ENCODE results near the gene KIF21A.
"Not testable (repeated sequence)": the region's sequence is repeated elsewhere in the genome, so short reads cannot be mapped to it uniquely, and the experiment has no call there.

Gene KIF21A, protein sequence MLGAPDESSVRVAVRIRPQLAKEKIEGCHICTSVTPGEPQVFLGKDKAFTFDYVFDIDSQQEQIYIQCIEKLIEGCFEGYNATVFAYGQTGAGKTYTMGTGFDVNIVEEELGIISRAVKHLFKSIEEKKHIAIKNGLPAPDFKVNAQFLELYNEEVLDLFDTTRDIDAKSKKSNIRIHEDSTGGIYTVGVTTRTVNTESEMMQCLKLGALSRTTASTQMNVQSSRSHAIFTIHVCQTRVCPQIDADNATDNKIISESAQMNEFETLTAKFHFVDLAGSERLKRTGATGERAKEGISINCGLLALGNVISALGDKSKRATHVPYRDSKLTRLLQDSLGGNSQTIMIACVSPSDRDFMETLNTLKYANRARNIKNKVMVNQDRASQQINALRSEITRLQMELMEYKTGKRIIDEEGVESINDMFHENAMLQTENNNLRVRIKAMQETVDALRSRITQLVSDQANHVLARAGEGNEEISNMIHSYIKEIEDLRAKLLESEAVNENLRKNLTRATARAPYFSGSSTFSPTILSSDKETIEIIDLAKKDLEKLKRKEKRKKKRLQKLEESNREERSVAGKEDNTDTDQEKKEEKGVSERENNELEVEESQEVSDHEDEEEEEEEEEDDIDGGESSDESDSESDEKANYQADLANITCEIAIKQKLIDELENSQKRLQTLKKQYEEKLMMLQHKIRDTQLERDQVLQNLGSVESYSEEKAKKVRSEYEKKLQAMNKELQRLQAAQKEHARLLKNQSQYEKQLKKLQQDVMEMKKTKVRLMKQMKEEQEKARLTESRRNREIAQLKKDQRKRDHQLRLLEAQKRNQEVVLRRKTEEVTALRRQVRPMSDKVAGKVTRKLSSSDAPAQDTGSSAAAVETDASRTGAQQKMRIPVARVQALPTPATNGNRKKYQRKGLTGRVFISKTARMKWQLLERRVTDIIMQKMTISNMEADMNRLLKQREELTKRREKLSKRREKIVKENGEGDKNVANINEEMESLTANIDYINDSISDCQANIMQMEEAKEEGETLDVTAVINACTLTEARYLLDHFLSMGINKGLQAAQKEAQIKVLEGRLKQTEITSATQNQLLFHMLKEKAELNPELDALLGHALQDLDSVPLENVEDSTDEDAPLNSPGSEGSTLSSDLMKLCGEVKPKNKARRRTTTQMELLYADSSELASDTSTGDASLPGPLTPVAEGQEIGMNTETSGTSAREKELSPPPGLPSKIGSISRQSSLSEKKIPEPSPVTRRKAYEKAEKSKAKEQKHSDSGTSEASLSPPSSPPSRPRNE (N-terminal part only)

DNA sequence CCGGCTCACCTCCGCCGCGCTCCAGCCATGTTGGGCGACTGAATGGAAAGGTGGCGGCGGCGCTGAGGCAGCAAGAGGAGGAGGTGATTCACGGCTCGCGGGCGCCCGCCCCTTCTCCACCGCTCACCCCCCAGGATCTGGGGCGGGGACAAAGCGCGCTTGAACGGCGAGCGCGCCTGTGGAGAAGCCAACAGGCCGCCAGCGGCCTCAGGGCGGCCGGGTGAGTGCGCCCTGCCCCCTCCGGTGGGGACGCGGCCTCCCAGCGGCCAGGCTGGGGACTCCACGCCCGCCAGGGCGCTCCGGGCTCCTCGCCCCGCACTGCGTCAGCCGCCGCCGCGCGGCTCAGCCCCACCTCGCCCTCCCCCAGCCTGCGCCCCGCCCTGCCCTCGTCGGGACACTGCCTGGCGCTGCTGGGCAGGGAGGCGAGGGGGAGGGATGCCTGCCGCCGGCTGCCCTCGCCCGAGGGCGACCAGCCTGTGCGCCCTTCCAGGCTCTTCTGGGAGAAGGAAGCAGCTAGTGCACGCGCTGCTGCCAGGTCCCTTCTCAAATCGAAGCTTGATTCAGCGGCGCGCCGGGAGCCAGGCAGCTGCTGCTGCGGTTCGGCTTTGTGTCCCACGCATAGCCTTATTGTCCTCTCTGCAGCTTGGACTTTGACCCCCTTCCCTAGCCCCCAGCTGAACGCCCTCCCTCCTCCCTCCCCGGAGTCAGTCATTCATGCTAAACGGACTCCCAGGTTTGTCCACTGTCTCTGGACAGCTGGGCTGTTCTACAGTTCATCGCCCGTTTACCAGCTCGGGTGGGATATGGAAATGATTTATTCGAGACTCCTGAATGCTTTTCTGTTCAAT, at the start of gene KIF21A:
TSS of gene KIF21A (minus strand) at position 40 of the 848 bp plus-strand sequence. CDS start 150 bp downstream, outside the sequence.
- FAIRE-seq, result no peak

DNA sequence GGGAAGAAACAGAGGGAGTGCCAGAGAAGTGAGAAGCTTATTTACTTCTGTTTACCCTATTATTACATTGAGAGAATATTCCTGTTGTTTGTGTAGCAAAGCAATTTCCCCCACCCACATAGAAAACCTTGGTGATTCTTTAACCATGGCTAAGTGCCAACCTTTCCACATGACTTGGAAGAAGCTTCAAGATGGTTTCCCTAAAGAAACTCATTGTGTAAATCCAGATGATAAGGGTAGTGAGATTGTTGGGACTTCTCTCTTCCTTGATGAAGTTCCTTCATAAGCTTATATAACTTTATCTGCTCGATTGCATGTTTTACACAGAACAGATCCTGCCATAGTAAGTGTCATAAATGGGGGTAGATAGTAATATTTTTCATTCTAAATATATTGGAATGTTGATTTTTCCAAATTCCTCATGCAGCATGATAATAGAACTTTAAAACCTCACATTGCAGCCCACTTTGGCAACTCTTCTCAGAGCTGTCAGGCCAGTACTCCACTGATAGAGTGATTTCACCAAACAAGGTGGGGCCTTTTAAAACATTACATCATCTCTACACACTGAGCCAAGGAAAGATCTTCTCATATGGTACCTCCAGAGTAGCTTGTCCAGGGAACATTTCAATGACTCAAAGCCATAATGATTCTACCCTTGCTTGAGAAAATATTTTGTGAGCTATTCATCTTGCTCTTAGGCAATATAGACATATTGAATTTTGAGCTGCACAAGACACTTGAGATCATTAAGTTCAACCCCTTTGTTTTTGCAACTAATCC, 47.8 kb upstream of the KIF21A start:
- FAIRE-seq, result no peak

DNA sequence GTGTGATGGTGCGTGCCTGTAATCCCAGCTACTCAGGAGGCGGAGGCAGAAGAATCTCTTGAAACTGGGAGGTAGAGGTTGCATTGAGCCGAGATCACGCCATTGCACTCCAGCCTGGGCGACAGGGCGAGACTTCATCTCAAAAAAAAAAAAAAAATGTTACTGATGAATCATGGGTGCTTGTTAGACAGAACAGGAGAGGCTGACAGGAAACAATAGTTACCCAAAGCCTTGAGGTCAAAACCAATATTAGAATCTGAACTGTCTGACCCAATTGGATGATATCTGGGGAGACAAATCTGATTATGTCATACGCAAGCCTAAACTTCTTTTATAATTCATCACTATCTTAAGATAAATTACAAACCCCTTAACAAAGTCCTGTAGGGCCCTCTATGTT, 40.7 kb upstream of the KIF21A start:
- FAIRE-seq, result no peak

GRCh38 chr12:39483042-39483441, 40.1 kb upstream of the KIF21A start:
- no peak for FAIRE-seq

DNA sequence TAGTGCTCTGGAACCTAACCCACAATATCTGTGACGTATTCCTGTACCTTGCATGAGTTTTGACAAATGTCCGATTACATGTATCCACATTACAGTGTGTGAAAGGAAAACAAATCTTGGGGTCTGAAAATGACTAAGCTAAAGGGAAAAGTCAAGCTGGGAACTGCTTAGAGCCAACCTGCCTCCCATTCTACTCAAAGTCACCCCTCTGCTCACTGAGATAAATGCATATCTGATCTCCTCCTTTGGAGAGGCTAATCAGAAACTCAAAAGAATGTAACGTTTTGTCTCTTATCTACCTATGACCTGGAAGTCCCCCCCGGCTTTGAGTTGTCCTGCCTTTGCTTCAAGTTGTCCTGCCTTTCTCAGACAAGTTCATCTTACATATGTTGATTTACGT, 34.0 kb upstream of the KIF21A start:
- FAIRE-seq, result no peak

DNA sequence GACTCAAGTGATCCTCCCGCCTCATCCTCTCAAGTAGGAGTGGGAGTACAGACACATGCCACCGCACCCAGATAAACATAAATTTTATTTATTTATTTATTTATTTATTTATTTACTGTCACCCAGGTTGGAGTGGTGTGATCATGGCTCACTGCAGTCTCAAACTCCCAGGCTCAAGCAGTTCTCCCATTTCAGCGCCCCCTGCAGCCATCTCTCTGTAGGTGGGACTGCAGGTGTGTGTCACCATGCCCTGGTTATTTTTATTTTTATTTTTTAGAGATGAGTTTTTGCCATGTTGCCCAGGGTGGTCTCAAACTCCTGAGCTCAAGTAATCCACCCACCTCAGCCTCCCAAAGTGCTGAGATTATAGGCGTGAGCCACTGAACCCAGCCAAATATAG, 33.2 kb upstream of the KIF21A start:
- no peak for FAIRE-seq

GRCh38 chr12:39475136-39475535, 32.2 kb upstream of the KIF21A start:
- FAIRE-seq, result not testable (repeated sequence)

DNA sequence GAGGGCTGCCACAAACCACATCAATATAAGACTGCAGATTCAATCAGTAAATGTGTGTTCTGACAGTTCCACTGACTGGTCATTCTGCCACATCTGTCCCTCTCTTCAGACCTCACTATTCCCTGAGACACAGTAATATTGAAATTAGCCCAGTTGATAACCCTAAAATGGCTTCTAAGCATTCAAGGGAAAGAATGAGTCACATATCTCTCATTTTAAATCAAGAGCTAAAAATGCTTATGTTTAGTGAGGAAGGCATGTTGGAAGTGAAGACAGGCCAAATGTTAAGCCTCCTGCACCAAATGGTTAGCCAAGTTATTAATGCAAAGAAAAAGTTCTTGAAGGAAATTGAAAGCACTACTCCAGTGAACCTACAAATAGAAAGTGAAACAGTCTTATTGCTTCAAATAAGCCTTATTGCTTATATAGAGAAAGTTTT, 24.5 kb upstream of the KIF21A start:
- no peak for FAIRE-seq

DNA sequence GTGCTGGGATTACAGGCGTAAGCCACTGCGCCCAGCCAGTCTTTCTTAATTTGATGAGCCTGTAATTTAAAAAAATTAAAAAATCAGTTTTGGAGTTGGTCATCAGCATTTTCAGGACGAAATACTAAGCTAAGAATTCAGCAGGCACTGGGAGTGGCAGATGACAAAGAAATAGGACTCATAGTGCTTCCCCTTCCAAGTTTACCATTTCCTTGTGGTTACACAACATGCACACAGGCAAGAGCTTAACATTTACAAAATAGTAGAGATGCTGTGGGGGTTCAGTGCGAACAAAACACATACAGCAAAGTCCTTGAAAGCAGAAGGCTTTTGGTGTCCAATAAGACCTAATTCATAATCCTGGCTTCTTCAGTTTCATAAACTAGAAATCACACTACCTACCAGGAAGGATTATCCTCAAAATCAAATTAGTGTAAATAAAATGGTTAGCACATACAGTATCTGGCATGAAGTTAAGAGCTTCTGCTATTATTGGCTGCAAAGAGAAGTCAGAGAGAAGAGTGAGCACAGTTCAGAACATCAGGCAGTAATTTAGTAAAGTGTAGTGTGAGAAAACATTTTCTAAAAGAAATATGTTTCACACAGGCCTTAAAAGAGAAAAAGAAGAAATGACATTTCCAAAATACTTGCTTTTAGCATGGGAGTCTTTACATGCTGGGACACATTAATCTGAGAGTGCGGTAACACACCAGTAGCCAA, 22.2 kb upstream of the KIF21A start:
- FAIRE-seq, result no peak

- no peak for FAIRE-seq
Observed at GRCh38 chr12:39461059-39461458, 18.1 kb upstream of the KIF21A start.

GRCh38 chr12:39459027-39459434, 16.1 kb upstream of the KIF21A start:
- FAIRE-seq, result no peak

GRCh38 chr12:39451977-39452376, 9.1 kb upstream of the KIF21A start:
- no peak for FAIRE-seq

GRCh38 chr12:39448038-39448437, 5.1 kb upstream of the KIF21A start:
- no peak for FAIRE-seq

- FAIRE-seq, result no peak
Observed at GRCh38 chr12:39443929-39444209, 949 bp upstream of the KIF21A start.

DNA sequence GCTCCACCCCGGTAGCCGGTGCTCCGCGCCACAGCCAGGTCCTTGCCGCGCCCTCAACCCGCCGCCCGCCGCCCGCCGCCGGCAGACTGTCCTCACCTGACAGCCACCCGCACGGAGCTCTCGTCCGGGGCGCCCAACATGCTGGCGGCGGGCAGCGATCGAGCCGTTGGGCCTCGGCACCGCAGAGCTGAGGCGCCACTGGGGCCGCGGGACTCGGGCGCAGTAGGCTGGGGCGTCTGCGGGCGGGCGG, 164 bp downstream of the KIF21A start:
- no peak for FAIRE-seq

GRCh38 chr12:39441963-39442830, 723 bp downstream of the KIF21A start:
- FAIRE-seq, result no peak

DNA sequence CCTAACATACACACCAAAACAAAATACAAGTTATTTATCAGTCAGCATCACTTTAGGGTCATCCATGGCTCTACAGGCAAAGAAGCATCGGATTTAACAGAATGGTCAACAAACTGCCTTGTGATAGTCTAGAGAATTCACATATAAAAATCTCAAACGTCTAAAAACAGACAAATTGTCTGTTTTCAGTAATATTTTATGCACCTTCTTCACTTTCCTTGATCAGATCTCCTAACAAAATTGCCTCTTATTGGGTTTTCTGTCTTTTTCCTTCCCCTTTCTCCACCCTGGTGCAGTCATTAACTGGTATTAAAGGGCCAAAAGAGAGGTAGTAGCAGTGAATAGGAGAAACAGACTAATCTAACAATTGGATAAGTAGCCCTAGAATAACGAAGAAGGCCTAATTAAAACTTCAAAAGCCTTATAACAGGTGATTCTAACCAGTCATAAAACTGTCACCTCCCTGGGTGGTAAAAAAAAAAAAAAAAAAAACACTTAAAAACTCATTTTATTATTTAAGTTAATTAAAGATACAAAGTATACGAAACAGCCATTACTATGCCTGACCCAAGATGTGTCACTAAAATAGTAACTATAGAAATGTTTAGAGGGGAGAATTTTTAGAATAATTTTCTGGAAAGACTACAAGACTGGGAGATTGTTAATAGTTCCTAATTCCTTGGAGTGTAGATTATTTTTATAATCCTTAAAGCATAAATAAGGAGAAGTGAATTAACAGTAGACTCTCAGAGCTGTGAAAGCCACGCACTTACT, 1.5 kb downstream of the KIF21A start:
- FAIRE-seq, result no peak

DNA sequence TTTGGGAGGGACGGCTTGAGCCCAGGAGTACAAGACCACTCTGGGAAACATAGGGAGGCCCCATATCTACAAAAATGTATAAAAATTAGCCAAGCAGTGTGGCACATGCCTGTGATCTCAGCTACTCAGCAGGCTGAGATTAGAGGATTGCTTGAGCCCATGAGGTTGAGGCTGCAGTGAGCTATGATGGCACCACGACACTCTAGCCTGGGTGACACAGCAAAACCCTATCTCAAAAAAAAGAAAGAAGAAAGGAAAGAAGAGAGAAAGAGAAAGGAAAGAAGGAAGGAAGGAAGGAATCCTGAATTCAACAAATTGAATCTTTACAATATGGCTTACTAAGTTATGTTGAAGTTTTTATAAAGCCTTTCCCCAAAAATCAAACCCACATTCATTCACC, 2.1 kb downstream of the KIF21A start:
- no peak for FAIRE-seq

DNA sequence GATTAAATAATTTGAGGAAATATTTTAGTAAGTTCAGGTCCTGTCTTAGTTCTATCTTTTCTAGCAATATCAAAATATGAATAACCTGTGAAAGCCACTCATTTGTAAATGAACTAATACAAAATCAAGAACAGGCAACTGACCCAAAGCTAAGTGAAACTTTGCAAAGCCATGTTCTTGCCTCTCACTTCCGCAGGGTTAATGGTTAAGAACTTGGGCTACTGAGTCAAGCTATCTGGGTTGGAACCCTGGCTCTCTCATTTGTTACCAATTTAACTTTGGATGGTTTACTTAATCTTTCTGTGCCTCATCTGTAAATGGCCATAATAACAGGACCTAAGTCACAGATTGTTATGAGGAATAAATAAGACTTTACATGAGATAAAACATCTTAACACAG, 2.8 kb downstream of the KIF21A start:
- no peak for FAIRE-seq
